ENCODE measurements around the gene RAB14. TPM values are rescaled to one million over a fixed set of nuclear protein-coding genes. Genes with fewer than 3 reads are reported as not detected.

RAB14 gene
- total RNA-seq, 2 donors from 2014 or later: 56.2 to 63.7 TPM

DNA sequence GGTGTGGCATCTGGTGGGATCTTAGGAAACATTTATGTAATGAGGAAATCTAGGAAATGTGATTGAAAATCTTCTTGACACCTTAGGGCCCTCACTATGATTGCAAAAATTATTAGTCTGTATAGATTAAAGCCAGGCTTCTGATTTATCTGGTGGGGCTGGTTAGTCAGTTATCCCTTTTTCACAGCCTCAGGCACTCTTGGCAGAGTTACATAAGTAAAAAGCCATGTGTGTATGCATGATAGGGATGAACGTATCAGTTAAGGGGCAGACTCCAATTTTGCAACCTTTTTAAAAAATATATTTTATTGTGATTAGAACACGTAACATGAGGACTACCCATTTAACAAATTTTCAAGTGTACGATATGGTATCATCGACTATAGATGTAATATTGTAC lies 30.6 kb upstream of the RAB14 start:
- no peaks in the 10 kb centered on the region for H3K9me3 Mint-ChIP-seq
- ATAC-seq (replicated peaks in 1 of 2) (no peak), DNase-seq (no peak)
- H3K27me3 Mint-ChIP-seq (ENCODE audit: low read depth): no peaks in the 10 kb centered on the region
- no peak overlapping the region for H3K4me3 Mint-ChIP-seq
- no peaks in the 10 kb centered on the region for H3K4me1 Mint-ChIP-seq (ENCODE audit: low read depth)
- no peak overlapping the region for H3K27ac Mint-ChIP-seq
- no peaks in the 10 kb centered on the region for H3K36me3 Mint-ChIP-seq (ENCODE audit: insufficient read depth in 2 of 2)

GRCh38 chr9:121230256-121230655 lies 28.6 kb upstream of the RAB14 start:
- DNase-seq (no peak), ATAC-seq (replicated peaks in 1 of 2) (no peak)
- no peaks in the 10 kb centered on the region for H3K9me3 Mint-ChIP-seq
- H3K27me3 Mint-ChIP-seq (ENCODE audit: low read depth): no peaks in the 10 kb centered on the region
- no peaks in the 10 kb centered on the region for H3K4me1 Mint-ChIP-seq (ENCODE audit: low read depth)
- H3K4me3 Mint-ChIP-seq: no peak overlapping the region
- H3K36me3 Mint-ChIP-seq (ENCODE audit: insufficient read depth in 2 of 2): no peaks in the 10 kb centered on the region
- no peak overlapping the region for H3K27ac Mint-ChIP-seq

DNA sequence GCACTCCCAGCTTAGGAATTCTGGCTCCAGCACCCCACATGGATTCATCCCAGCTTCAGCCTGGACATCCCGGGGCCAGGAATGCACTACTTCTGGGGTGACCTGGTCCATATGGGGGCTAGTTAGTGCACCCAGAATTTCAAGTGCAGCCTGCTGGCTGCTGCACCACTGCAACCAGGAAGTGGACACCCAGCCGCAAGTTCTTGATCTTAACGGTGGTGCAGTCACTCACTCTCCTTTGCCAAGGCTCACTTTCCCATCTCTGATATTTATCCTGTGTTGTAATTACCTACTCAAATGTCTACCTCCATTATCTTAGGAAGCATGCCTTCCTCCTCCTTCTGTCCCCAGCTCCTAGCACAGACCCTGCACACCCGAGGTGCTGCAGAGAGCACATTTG lies 26.2 kb upstream of the RAB14 start:
- Mint-ChIP-seq H3K9me3 (no peaks in the 10 kb centered on the region), H3K4me3 (no peak overlapping the region), H3K4me1 (ENCODE audit: low read depth) (no peaks in the 10 kb centered on the region), H3K27ac (no peak overlapping the region), H3K27me3 (ENCODE audit: low read depth) (no peaks in the 10 kb centered on the region), H3K36me3 (ENCODE audit: insufficient read depth in 2 of 2) (no peaks in the 10 kb centered on the region)
- DNase-seq (no peak), ATAC-seq (replicated peaks in 1 of 2) (no peak)

DNA sequence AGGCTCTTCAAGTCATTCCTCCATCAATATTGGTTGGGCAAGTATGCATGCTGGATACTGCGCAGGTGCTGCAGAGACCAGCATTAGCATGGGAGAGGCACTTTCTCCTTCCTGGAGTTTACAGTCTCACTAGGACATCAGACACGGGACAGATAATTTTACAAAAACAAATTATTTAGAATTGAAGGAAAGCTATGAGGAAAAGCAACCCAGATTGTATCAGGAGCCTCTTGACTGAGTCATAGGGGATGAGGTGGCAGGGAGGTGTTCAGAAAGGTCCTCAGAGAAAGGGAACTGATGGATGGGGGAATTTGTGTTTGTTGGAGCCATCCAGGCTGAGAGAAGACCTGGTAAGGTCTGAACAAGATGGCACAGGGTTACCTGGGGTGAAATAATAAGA lies 24.5 kb upstream of the RAB14 start:
- Mint-ChIP-seq H3K4me1 (ENCODE audit: low read depth) (no peaks in the 10 kb centered on the region), H3K9me3 (no peaks in the 10 kb centered on the region), H3K36me3 (ENCODE audit: insufficient read depth in 2 of 2) (no peaks in the 10 kb centered on the region), H3K27me3 (ENCODE audit: low read depth) (no peaks in the 10 kb centered on the region), H3K27ac (no peak overlapping the region), H3K4me3 (no peak overlapping the region)
- DNase-seq (no peak), ATAC-seq (replicated peaks in 1 of 2) (no peak)

DNA sequence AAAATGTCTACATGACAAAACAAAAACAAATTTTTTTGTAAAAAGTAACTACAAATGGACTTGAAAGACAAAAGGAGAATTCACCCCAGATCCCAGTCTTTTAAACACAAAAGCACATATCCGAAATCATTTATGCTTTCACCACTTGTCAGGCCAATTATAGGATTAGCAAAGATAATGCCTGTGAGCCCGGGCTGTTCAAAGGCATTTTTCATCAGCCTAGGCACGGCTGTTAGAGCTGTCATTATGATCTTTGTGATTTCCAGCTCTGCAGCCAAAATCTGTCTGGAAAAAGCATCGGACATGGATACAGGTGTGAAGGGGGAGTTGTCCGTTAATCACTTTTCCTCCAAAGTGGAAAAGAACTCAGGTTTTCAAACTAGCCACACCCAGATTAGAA lies 23.6 kb upstream of the RAB14 start:
- no peak for ATAC-seq (replicated peaks in 1 of 2)
- Mint-ChIP-seq H3K4me1 (ENCODE audit: low read depth) (no peaks in the 10 kb centered on the region), H3K27ac (no peak overlapping the region), H3K9me3 (no peaks in the 10 kb centered on the region), H3K4me3 (no peak overlapping the region), H3K36me3 (ENCODE audit: insufficient read depth in 2 of 2) (no peaks in the 10 kb centered on the region), H3K27me3 (ENCODE audit: low read depth) (no peaks in the 10 kb centered on the region)
- DNase-seq: no peak

DNA sequence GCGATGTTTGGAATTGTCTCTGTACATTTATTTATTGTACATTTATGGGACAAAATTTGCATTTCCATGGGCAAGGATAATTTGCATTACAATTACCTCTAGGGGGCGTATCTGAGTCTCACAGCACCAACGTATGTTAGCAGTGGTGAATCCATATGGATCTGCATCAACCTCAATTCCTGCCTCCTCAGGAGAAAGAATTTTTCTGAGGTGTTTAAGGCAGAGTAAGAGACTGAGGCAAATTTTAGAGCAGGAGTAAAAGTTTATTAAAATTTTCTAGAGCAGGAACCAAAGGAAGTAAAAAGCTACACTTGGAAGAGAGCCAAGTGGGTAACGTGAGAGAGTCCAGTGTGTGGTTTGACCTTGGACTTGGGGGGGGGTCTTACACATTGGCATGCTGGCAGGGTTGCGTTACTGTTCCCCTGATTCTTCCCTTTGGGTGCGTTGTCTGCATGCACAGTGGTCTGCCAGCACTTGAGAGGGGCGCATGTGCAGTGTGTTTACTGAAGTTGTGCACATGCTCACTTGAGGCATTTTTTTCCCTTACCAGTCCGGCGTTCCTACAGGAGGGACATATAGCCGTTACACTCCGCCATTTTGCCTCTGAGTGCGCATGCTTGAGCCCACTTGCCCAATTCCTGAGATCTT lies 21.0 kb upstream of the RAB14 start:
- Mint-ChIP-seq H3K27ac (no peak overlapping the region), H3K4me1 (ENCODE audit: low read depth) (peaks cover 6% of the 10 kb centered on the region), H3K9me3 (no peaks in the 10 kb centered on the region), H3K27me3 (ENCODE audit: low read depth) (no peaks in the 10 kb centered on the region), H3K36me3 (ENCODE audit: insufficient read depth in 2 of 2) (no peaks in the 10 kb centered on the region), H3K4me3 (no peak overlapping the region)
- no peak for ATAC-seq (replicated peaks in 1 of 2)
- DNase-seq: no peak

GRCh38 chr9:121221664-121222055 lies 20.0 kb upstream of the RAB14 start:
- ATAC-seq (replicated peaks in 1 of 2): no peak
- H3K36me3 Mint-ChIP-seq (ENCODE audit: insufficient read depth in 2 of 2): no peaks in the 10 kb centered on the region
- H3K27ac Mint-ChIP-seq: no peak overlapping the region

GRCh38 chr9:121220996-121221663 lies 19.5 kb upstream of the RAB14 start:
- no peaks in the 10 kb centered on the region for H3K9me3 Mint-ChIP-seq
- H3K27me3 Mint-ChIP-seq (ENCODE audit: low read depth): no peaks in the 10 kb centered on the region
- H3K36me3 Mint-ChIP-seq (ENCODE audit: insufficient read depth in 2 of 2): no peaks in the 10 kb centered on the region
- ATAC-seq (replicated peaks in 1 of 2): no peak
- no peak overlapping the region for H3K27ac Mint-ChIP-seq
- peaks cover 8% of the 10 kb centered on the region for H3K4me1 Mint-ChIP-seq (ENCODE audit: low read depth)
- H3K4me3 Mint-ChIP-seq: no peak overlapping the region
- DNase-seq: no peak

More at GRCh38 chr9:121221664-121222055, 20.0 kb upstream of the RAB14 start:
- Mint-ChIP-seq H3K9me3 (no peaks in the 10 kb centered on the region), H3K4me3 (no peak overlapping the region), H3K27me3 (ENCODE audit: low read depth) (no peaks in the 10 kb centered on the region), H3K4me1 (ENCODE audit: low read depth) (peaks cover 8% of the 10 kb centered on the region)
- DNase-seq: no peak

DNA sequence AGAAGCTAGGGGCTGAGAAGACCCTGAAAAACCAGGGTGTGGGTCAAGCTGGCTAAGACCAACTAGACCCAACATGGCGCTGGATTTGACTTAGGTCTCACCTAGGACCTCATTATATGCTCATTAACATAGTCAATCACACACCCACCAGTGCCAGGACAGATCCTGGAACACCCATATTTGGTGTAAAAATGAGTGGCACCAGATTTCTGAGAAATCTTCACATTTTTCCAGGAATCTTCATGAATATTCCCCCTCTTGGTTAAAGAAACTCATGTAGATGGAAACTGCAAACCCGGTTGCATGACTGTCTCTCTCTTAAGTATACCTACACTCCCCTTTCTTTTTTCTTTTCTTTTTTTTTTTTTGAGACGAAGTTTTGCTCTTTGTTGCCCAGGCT lies 17.9 kb upstream of the RAB14 start:
- H3K27me3 Mint-ChIP-seq (ENCODE audit: low read depth): no peaks in the 10 kb centered on the region
- no peak for DNase-seq
- ATAC-seq (replicated peaks in 1 of 2): no peak

GRCh38 chr9:121218357-121219027 lies 16.8 kb upstream of the RAB14 start:
- no peaks in the 10 kb centered on the region for H3K9me3 Mint-ChIP-seq

More for the DNA sequence above, 17.9 kb upstream of the RAB14 start:
- Mint-ChIP-seq H3K27ac (no peak overlapping the region), H3K4me1 (ENCODE audit: low read depth) (peaks cover 8% of the 10 kb centered on the region), H3K4me3 (no peak overlapping the region), H3K36me3 (ENCODE audit: insufficient read depth in 2 of 2) (no peaks in the 10 kb centered on the region), H3K9me3 (no peaks in the 10 kb centered on the region)

GRCh38 chr9:121217609-121218292 lies 16.1 kb upstream of the RAB14 start:
- Mint-ChIP-seq H3K4me1 (ENCODE audit: low read depth) (peaks cover 15% of the 10 kb centered on the region), H3K36me3 (ENCODE audit: insufficient read depth in 2 of 2) (no peaks in the 10 kb centered on the region), H3K27me3 (ENCODE audit: low read depth) (no peaks in the 10 kb centered on the region), H3K27ac (peak overlapping the region; percentile 22), H3K9me3 (no peaks in the 10 kb centered on the region), H3K4me3 (peak overlapping the region in 1 of 2 donors; percentile 39)
- ATAC-seq (replicated peaks in 1 of 2): peak; percentile 76 to 88
- no peak for DNase-seq

More at GRCh38 chr9:121218357-121219027, 16.8 kb upstream of the RAB14 start:
- Mint-ChIP-seq H3K4me3 (no peak overlapping the region), H3K27me3 (ENCODE audit: low read depth) (no peaks in the 10 kb centered on the region), H3K4me1 (ENCODE audit: low read depth) (peaks cover 8% of the 10 kb centered on the region), H3K36me3 (ENCODE audit: insufficient read depth in 2 of 2) (no peaks in the 10 kb centered on the region), H3K27ac (no peak overlapping the region)
- no peak for DNase-seq
- no peak for ATAC-seq (replicated peaks in 1 of 2)

DNA sequence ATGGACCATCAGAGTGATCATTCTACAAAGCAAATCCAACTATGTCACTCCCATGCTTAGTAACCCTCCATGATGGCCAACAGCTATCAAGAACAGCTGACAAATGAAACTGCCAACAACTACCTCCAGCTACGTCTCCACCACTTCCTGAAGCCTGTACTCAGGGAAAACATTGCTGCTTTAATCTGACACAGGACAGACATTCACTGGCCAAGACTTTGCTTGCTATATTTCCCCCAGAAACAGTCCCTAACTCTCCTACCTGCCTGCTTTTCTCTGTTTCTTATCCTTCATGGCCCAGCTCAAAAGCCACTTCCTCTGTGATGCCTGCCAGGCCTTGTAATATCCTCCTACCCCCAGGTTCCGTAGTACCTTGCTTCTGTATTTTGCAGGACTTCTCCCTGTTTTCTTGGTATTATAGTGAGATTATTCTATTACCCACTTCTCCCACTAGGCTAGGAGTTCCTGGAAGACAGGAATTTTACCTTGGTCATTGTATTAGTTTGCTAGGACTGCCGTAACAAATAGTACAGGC lies 14.7 kb upstream of the RAB14 start:
- Mint-ChIP-seq H3K27me3 (ENCODE audit: low read depth) (no peaks in the 10 kb centered on the region), H3K4me3 (no peak overlapping the region), H3K36me3 (ENCODE audit: insufficient read depth in 2 of 2) (no peaks in the 10 kb centered on the region), H3K27ac (peak overlapping the region; percentile 31), H3K9me3 (no peaks in the 10 kb centered on the region), H3K4me1 (ENCODE audit: low read depth) (peaks cover 16% of the 10 kb centered on the region)
- ATAC-seq (replicated peaks in 1 of 2) (no peak), DNase-seq (no peak)

GRCh38 chr9:121214005-121214404 lies 12.3 kb upstream of the RAB14 start:
- DNase-seq (no peak), ATAC-seq (replicated peaks in 1 of 2) (no peak)
- Mint-ChIP-seq H3K27me3 (ENCODE audit: low read depth) (no peaks in the 10 kb centered on the region), H3K9me3 (no peaks in the 10 kb centered on the region), H3K27ac (no peak overlapping the region), H3K4me3 (no peak overlapping the region), H3K36me3 (ENCODE audit: insufficient read depth in 2 of 2) (no peaks in the 10 kb centered on the region), H3K4me1 (ENCODE audit: low read depth) (peaks cover 16% of the 10 kb centered on the region)
